Vagina (tissue), 2 donors: ENCODE data around the gene AARSD1. TPM values are rescaled to one million over a fixed set of nuclear protein-coding genes. Genes with fewer than 3 reads are reported as not detected.
"Not testable (repeated sequence)": the region's sequence is repeated elsewhere in the genome, so short reads cannot be mapped to it uniquely, and the experiment has no call there.

ENCODE experiments used
- DNase-seq, 2 donors: peaks; one replicate each; pipeline ENCODE4 v3.0.0-alpha.2; 2017; ENCODE audit errors: extremely low spot score in 2 of 2
- H3K27ac ChIP-seq: fragments of 200-600 bp; sonication (generic); one replicate; pipeline ENCODE4 v1.5.1; 2019
- H3K27me3 ChIP-seq: fragments of 200-600 bp; sonication (generic); one replicate; pipeline ENCODE4 v1.5.1; 2019
- H3K36me3 ChIP-seq, 2 donors: fragments of 200-600 bp; sonication (generic); one replicate each; pipeline ENCODE4 v1.5.1; 2017 to 2019
- H3K4me1 ChIP-seq: fragments of 200-600 bp; sonication (generic); one replicate; pipeline ENCODE4 v1.5.1; 2019
- H3K4me3 ChIP-seq, 2 donors: fragments of 200-600 bp; sonication (generic); 1 replicate in 1 of 2; 2 replicates in 1 of 2; pipeline ENCODE4 v1.5.1; 2016 to 2019
- H3K9me3 ChIP-seq: fragments of 200-600 bp; sonication (generic); one replicate; pipeline ENCODE4 v1.5.1; 2019
- POLR2A ChIP-seq, 2 donors: fragments of 450-650 bp; IDR thresholded peaks; one replicate each; pipeline ENCODE4 v1.6.1; 2017; ENCODE audit warnings: antibody characterized with exemption in 2 of 2, mild to moderate bottlenecking in 2 of 2, moderate library complexity in 2 of 2
- POLR2AphosphoS5 ChIP-seq, 2 donors: sonication (generic); formaldehyde crosslinking; IDR thresholded peaks; one replicate each; pipeline ENCODE4 v1.9.0; 2017; ENCODE audit warnings: antibody characterized with exemption in 2 of 2, mild to moderate bottlenecking in 2 of 2, low read depth in 1 of 2; ENCODE audit not compliant: insufficient read depth in 1 of 2
- intact Hi-C: fragments of 100-400 bp; cut with DNase I; formaldehyde crosslinking; loops from one replicate; pipeline ENCODE4 v1.15.1; 2023
- total RNA-seq: library from RNA; depleted of rRNA; stranded (reverse); fragments of >200 nt; gene quantifications from one replicate; pipeline ENCODE4 v1.2.3, GENCODE V29; 2016
- TF ChIP-seq, protein P1 (sequence below), 3 experiments: fragments of 450-650 bp in 2 of 3; fragments of 200-600 bp in 1 of 3; sonication (generic) in 1 of 3; IDR thresholded peaks; one replicate each; pipeline ENCODE4 v1.5.1; 2017 to 2019; ENCODE audit warnings: antibody characterized with exemption in 3 of 3, mild to moderate bottlenecking in 2 of 3, moderate library complexity in 2 of 3

Gene AARSD1
- total RNA-seq, 1 donor from 2014 or later = 53.5 TPM

- H3K4me1 ChIP-seq = peaks cover 13% of the 10 kb centered on the region
- no peaks in the 10 kb centered on the region for H3K9me3 ChIP-seq
- no peaks in the 10 kb centered on the region for H3K27me3 ChIP-seq
- no peak for TF ChIP-seq POLR2A (IDR thresholded peaks at IDR 0.05)
- TF ChIP-seq POLR2AphosphoS5 (IDR thresholded peaks at IDR 0.05; ENCODE audit: insufficient read depth in 1 of 2, low read depth in 1 of 2) = no peak
- intact Hi-C loops = no loop called here
- H3K4me3 ChIP-seq = no peak overlapping the region
- H3K36me3 ChIP-seq = no peaks in the 10 kb centered on the region
- H3K27ac ChIP-seq = no peak overlapping the region
- no peak for DNase-seq
Observed at GRCh38 chr17:42924891-42925290, 39.4 kb downstream of the AARSD1 start.

DNA sequence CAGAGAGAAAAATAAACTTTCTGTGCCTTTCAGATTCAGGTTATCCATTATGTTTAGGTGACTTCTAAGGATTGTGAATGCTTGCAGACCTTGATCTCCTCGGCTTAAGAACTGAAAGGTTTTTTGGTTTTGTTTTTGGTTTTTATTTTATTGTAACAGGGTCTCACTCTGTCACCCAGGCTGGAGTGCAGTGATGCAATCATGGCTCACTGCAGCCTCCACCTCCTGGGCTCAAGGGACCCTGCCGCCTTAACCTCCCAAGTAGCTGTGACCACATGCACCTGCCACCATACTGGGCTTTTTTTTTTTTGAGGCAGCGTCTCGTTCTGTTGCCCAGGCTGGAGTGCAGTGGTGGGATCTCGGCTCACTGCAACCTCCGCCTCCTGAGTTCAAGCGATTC is 40.8 kb downstream of the AARSD1 start:
- intact Hi-C loops, H3K4me1 ChIP-seq, H3K36me3 ChIP-seq, H3K4me3 ChIP-seq, H3K9me3 ChIP-seq, H3K27me3 ChIP-seq, DNase-seq: not testable (repeated sequence)
- peak overlapping the region; percentile 2 for H3K27ac ChIP-seq

GRCh38 chr17:42922294-42922693 is 42.0 kb downstream of the AARSD1 start:
- no peaks in the 10 kb centered on the region for H3K36me3 ChIP-seq
- peak overlapping the region; percentile 2 for H3K27ac ChIP-seq
- no peaks in the 10 kb centered on the region for H3K9me3 ChIP-seq
- TF ChIP-seq, protein P1, sequence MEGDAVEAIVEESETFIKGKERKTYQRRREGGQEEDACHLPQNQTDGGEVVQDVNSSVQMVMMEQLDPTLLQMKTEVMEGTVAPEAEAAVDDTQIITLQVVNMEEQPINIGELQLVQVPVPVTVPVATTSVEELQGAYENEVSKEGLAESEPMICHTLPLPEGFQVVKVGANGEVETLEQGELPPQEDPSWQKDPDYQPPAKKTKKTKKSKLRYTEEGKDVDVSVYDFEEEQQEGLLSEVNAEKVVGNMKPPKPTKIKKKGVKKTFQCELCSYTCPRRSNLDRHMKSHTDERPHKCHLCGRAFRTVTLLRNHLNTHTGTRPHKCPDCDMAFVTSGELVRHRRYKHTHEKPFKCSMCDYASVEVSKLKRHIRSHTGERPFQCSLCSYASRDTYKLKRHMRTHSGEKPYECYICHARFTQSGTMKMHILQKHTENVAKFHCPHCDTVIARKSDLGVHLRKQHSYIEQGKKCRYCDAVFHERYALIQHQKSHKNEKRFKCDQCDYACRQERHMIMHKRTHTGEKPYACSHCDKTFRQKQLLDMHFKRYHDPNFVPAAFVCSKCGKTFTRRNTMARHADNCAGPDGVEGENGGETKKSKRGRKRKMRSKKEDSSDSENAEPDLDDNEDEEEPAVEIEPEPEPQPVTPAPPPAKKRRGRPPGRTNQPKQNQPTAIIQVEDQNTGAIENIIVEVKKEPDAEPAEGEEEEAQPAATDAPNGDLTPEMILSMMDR (IDR thresholded peaks at IDR 0.05) = no peak
- no peak for TF ChIP-seq POLR2AphosphoS5 (IDR thresholded peaks at IDR 0.05; ENCODE audit: insufficient read depth in 1 of 2, low read depth in 1 of 2)
- no peak for TF ChIP-seq POLR2A (IDR thresholded peaks at IDR 0.05)
- H3K4me1 ChIP-seq = no peaks in the 10 kb centered on the region
- DNase-seq = no peak
- H3K27me3 ChIP-seq = no peaks in the 10 kb centered on the region
- no peak overlapping the region for H3K4me3 ChIP-seq
- intact Hi-C loops = no loop called here

DNA sequence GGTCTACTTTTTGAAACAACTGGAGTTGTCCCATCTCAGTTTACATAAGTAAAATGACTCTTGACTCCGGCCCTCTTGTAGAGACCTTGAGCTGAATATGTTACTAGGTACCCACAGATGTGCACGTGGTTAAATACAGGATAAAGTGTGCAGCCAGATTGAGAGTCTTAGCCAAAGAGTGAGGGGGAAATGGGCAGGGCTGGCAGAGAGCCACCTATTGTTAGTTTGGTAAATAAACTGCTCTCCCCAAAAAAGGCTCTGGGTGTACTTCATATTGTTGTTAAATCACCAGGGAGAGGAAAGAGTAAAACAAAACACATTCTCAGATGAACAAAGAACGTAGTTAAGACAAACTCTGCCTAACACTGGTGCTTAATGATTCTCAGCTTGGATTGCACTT is 43.3 kb downstream of the AARSD1 start:
- H3K9me3 ChIP-seq = no peaks in the 10 kb centered on the region
- H3K27me3 ChIP-seq = no peaks in the 10 kb centered on the region
- no peaks in the 10 kb centered on the region for H3K36me3 ChIP-seq
- no peak overlapping the region for H3K27ac ChIP-seq
- no peak for DNase-seq
- H3K4me1 ChIP-seq = no peaks in the 10 kb centered on the region
- no peak overlapping the region for H3K4me3 ChIP-seq
- TF ChIP-seq POLR2AphosphoS5 (IDR thresholded peaks at IDR 0.05; ENCODE audit: insufficient read depth in 1 of 2, low read depth in 1 of 2) (peak in 1 of 2 donors; percentile 43), POLR2A (IDR thresholded peaks at IDR 0.05) (no peak)
- TF ChIP-seq, protein P1 (IDR thresholded peaks at IDR 0.05) = no peak
- intact Hi-C loops = no loop called here

GRCh38 chr17:42920106-42920900 is 44.0 kb downstream of the AARSD1 start:
- DNase-seq = no peak
- no peaks in the 10 kb centered on the region for H3K9me3 ChIP-seq
- H3K4me1 ChIP-seq = no peaks in the 10 kb centered on the region
- intact Hi-C loops = no loop called here
- no peak overlapping the region for H3K4me3 ChIP-seq
- H3K27me3 ChIP-seq = no peaks in the 10 kb centered on the region
- H3K27ac ChIP-seq = no peak overlapping the region
- TF ChIP-seq POLR2AphosphoS5 (IDR thresholded peaks at IDR 0.05; ENCODE audit: insufficient read depth in 1 of 2, low read depth in 1 of 2) (no peak), POLR2A (IDR thresholded peaks at IDR 0.05) (no peak)
- TF ChIP-seq, protein P1 (IDR thresholded peaks at IDR 0.05) = no peak
- no peaks in the 10 kb centered on the region for H3K36me3 ChIP-seq

DNA sequence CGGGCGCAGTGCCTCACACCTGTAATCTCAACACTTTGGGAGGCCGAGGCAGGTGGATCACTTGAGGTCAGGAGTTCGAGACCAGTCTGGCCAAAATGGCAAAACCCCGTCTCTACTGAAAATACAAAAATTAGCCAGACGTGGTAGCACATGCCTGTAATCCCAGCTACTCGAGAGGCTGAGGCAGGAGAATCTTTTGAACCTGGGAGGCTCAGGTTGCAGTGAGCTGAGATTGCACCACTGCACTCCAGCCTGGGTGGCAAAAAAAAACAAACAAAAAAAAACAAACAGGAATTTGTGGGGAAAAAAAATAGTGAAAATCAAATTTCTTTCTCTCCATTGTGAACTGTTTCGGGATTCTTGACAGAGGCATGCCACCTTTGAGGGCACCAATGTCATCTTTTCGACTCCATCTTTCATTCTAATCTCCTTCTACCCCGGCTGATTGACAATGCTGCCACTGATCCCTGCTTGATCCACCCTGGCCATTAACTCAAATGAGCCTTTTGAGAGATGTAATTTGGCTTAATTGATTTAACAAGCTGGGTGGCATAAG is 44.7 kb downstream of the AARSD1 start:
- DNase-seq, H3K4me3 ChIP-seq, H3K9me3 ChIP-seq, H3K27ac ChIP-seq, H3K27me3 ChIP-seq, H3K4me1 ChIP-seq, H3K36me3 ChIP-seq, intact Hi-C loops: not testable (repeated sequence)
